T-cell (primary cell): ENCODE measurements around the gene ASB1. TPM values are rescaled to one million over a fixed set of nuclear protein-coding genes. Genes with fewer than 3 reads are reported as not detected.
A peak's percentile ranks its signal among the peaks of the same experiment; 100 is the strongest.

ENCODE experiments used
- ATAC-seq, 4 experiments: fragments of 200-7000 bp in 3 of 4; fragments of 150-1000 bp in 1 of 4; cut with Tn5 transposase; replicated peaks in 1 of 4; 1 replicate in 3 of 4; 2 replicates in 1 of 4; pipeline ENCODE4 v1.10.0; 2021; ENCODE audit warnings: moderate library complexity in 3 of 4, mild to moderate bottlenecking in 2 of 4, moderate number of reproducible peaks in 1 of 4
- CTCF ChIA-PET, 2 donors: fragments of 300-600 bp; sonication (Branson Sonifier 250); formaldehyde crosslinking; loops; one replicate each; lab custom pipeline; 2022; ENCODE audit warnings: antibody characterized with exemption in 2 of 2; lab: Charles Lee
- POLR2A ChIA-PET, 2 donors: fragments of 300-600 bp; sonication (Branson Sonifier 250); formaldehyde crosslinking; loops; one replicate each; lab custom pipeline; 2022; ENCODE audit warnings: antibody characterized with exemption in 2 of 2; lab: Charles Lee
- DNase-seq, 35 experiments: peaks; one replicate each; pipeline versions ENCODE4 v3.0.0 to v3.0.0-alpha.2; 2013 to 2023
- H3K27ac ChIP-seq: one replicate; pipeline ENCODE4 v1.5.1; 2013; ENCODE audit warnings: low read length
- H3K27me3 ChIP-seq, 2 experiments: replicated peaks in 1 of 2; 1 replicate in 1 of 2; 2 replicates in 1 of 2; pipeline versions ENCODE4 v1.6.1 to v1.7.0; 2013; ENCODE audit warnings: low read length in 1 of 2, mixed read lengths in 1 of 2; ENCODE audit not compliant: control insufficient read depth in 2 of 2, insufficient read depth in 2 of 2; ENCODE audit errors: extremely low read depth in 1 of 2
- H3K36me3 ChIP-seq, 2 donors: 1 replicate in 1 of 2; 2 replicates in 1 of 2; pipeline versions ENCODE4 v1.6.1 to v1.7.0; 2013; ENCODE audit warnings: low read length in 1 of 2; ENCODE audit not compliant: control insufficient read depth in 2 of 2, insufficient read depth in 1 of 2; ENCODE audit errors: extremely low read depth in 1 of 2
- H3K4me1 ChIP-seq, 2 experiments: 1 replicate in 1 of 2; 2 replicates in 1 of 2; pipeline versions ENCODE4 v1.6.1 to v1.7.0; 2013; ENCODE audit warnings: low read length in 2 of 2, mixed read lengths in 1 of 2; ENCODE audit not compliant: insufficient read depth in 2 of 2, control insufficient read depth in 1 of 2; ENCODE audit errors: extremely low read depth in 1 of 2
- H3K4me3 ChIP-seq, 2 donors: 1 replicate in 1 of 2; 2 replicates in 1 of 2; pipeline versions ENCODE4 v1.5.1 to v1.7.0; 2013; ENCODE audit warnings: mild to moderate bottlenecking in 2 of 2, low read length in 1 of 2, moderate library complexity in 1 of 2; ENCODE audit not compliant: control insufficient read depth in 1 of 2; ENCODE audit errors: extremely low read depth in 1 of 2
- H3K9me3 ChIP-seq: 2 replicates; pipeline ENCODE4 v1.7.0; 2013
- H3K27ac Mint-ChIP-seq, 2 donors: one replicate each; pipeline ENCODE4 v1.8.0; 2020 to 2021; ENCODE audit warnings: mild to moderate bottlenecking in 2 of 2, mixed read lengths in 2 of 2
- H3K27me3 Mint-ChIP-seq, 2 donors: one replicate each; pipeline ENCODE4 v1.8.0; 2021 to 2022; ENCODE audit warnings: mixed read lengths in 2 of 2
- H3K36me3 Mint-ChIP-seq: one replicate; pipeline ENCODE4 v1.8.0; 2021; ENCODE audit warnings: mixed read lengths
- H3K4me1 Mint-ChIP-seq, 3 donors: one replicate each; pipeline ENCODE4 v1.8.0; 2020 to 2022; ENCODE audit warnings: mixed read lengths in 3 of 3, mild to moderate bottlenecking in 1 of 3
- H3K4me3 Mint-ChIP-seq, 3 donors: one replicate each; pipeline ENCODE4 v1.8.0; 2020 to 2022; ENCODE audit warnings: mild to moderate bottlenecking in 3 of 3, mixed read lengths in 3 of 3, moderate library complexity in 3 of 3
- H3K9me3 Mint-ChIP-seq, 3 donors: one replicate each; pipeline ENCODE4 v1.8.0; 2020 to 2022; ENCODE audit warnings: mixed read lengths in 3 of 3
- WGBS: methylation state at CpG from one replicate; pipeline ENCODE4 v1.1.5; 2013; ENCODE audit warnings: missing lambda C conversion rate; ENCODE audit not compliant: insufficient coverage; 5-methylcytosine and 5-hydroxymethylcytosine counted together
- total RNA-seq, 35 experiments: library from RNA in 6 of 35; stranded (reverse) in 6 of 35; fragments of 120-200 nt in 1 of 35; gene quantifications; one replicate each; pipeline versions ENCODE4 v1.2.1 to v1.2.4 and lab custom pipeline; 2013 to 2026

Gene ASB1
- total RNA-seq, 5 donors from 2014 or later (not counting 1 experiment from before 2014, with no cell fraction given), result 28.6 to 44.1 (median 42.3) TPM

DNA sequence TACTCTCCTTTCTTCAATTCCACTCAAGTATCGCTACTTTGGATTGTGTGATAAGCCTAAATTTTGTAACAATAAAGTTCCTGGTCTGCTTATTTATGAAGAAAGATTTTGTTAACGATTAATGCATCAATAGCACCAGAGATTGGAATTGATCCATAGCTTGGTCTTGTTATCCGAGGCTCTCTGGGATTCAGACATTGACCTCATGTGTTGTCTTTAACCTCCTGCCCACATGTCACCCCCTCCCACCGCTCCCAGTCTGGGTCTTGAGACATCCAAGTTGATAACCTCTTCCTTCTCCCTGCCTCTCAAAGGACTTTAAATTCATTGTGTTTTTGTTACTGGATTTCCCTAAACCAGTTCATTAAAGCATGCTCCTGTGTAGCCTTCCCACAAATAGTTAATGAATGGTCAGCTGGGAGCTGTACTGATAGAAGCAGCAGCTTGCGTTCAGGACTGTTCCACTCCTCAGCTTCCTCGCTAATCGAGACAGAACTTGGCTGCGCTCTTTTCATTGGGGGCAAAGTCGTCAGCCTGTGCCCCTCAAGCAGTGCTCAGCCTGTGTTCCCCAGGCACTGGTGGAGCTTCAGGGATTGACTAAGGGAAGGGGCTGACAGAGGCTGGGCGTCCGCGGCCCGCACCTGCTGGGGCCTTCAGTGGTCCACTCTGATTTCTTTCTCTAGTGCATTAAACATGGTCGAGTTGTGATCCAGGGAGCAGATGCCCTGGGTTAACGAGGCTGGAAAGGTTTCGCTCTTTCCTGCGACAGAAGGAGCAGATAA, 18.9 kb downstream of the ASB1 start:
- no peak overlapping the region for H3K4me3 ChIP-seq
- DNase-seq, result no peak
- H3K4me1 Mint-ChIP-seq, result peaks cover 20 to 29% (median 25%) of the 10 kb centered on the region in 3 donors
- H3K9me3 ChIP-seq, result no peaks in the 10 kb centered on the region
- WGBS, result 100% methylated on average over 7 of the region's 17 CpGs
- H3K27ac Mint-ChIP-seq, result no peak overlapping the region
- no peak overlapping the region for H3K27ac ChIP-seq
- H3K9me3 Mint-ChIP-seq, result no peaks in the 10 kb centered on the region
- ChIA-PET CTCF (no interaction called here), POLR2A (no interaction called here)
- peaks cover 61% of the 10 kb centered on the region for H3K36me3 Mint-ChIP-seq
- peaks cover 16 to 69% of the 10 kb centered on the region in 2 donors for H3K36me3 ChIP-seq
- no peaks in the 10 kb centered on the region for H3K27me3 ChIP-seq
- ATAC-seq, result no peak
- peaks cover 0 to 2% of the 10 kb centered on the region in 2 experiments for H3K4me1 ChIP-seq
- H3K4me3 Mint-ChIP-seq, result no peak overlapping the region
- H3K27me3 Mint-ChIP-seq, result no peaks in the 10 kb centered on the region

DNA sequence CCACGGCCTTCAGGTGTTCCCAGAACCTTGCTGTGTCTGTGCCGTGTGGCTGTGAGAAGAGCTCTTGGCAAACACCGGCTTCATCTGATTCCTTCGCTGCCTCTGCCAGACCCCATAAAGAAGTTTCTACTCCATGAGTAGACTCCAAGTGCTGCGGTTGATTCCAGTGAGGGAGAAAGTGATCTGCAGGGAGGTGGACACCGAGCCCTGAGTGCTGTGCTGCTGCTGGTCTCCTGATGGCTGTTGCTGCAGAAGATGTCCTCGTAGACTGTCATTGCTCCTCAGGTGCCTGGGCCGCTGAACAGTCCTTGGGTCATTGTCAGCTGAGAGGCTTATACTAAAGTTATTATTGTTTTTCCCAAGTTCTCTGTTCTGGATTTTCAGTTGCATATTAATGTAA, 19.6 kb downstream of the ASB1 start:
- Histone ChIP-seq H3K4me3 (no peak overlapping the region), H3K4me1 (no peaks in the 10 kb centered on the region), H3K27ac (no peak overlapping the region), H3K36me3 (peaks cover 16 to 76% of the 10 kb centered on the region in 2 donors), H3K27me3 (no peaks in the 10 kb centered on the region), H3K9me3 (no peaks in the 10 kb centered on the region)
- Mint-ChIP-seq H3K27ac (no peak overlapping the region), H3K9me3 (no peaks in the 10 kb centered on the region), H3K36me3 (peaks cover 64% of the 10 kb centered on the region), H3K27me3 (no peaks in the 10 kb centered on the region), H3K4me1 (peaks cover 13 to 26% (median 17%) of the 10 kb centered on the region in 3 donors), H3K4me3 (no peak overlapping the region)
- 100% methylated on average over 4 of the region's 8 CpGs for WGBS
- CTCF ChIA-PET, result no interaction called here
- POLR2A ChIA-PET, result no interaction called here
- ATAC-seq, result no peak
- DNase-seq, result no peak

DNA sequence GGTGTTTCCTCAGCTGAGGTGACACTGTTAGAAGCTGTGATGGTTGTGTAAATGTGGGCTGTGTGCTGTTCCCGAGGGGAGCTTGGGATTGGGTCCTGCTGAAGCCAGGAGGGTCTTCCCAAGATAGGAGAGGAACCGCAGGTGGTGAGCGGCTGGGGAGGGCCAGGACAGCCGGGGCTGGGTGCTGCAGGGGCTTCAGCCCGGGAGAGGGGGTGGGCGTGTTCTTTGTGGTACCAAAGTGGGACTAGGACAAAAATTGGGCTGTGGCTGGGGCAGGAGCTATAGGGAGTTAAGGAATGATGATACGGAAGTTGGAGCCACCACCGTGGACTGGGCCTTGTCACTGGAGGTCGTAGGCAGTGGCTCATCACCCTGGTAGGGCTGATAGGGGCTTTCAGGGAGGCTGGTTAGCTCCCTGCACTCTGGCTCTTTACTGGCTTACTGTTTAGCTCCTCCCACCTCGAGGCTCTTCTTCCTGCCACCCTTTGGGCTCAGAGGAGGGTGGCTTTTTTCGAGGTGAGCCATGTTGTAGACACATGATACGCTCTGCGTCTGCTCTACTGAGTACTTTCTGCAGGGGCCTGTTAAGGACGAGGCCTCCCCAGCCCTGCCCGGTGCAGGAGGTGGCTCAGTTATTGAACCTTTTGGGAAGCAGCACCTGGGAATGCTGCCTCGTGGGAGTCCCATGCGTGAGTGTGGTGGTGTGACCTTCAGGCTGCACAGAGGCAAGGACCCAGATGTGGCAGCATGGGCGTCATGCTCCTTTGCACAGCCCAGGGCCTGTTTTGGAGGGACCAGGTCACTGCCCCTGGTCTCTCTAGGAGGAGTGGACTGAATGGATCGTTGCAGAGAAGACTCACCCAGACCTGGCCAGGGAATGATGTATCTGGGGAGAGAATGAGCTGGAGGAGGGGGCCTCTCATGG, 21.6 kb downstream of the ASB1 start:
- Mint-ChIP-seq H3K27me3 (no peaks in the 10 kb centered on the region), H3K9me3 (no peaks in the 10 kb centered on the region), H3K4me3 (no peak overlapping the region), H3K4me1 (peaks cover 0 to 8% (median 2%) of the 10 kb centered on the region in 3 donors), H3K36me3 (peaks cover 72% of the 10 kb centered on the region), H3K27ac (peak overlapping the region in 1 of 2 donors; percentile 23)
- WGBS, result 95% methylated on average over 14 of the region's 19 CpGs
- H3K27ac ChIP-seq, result no peak overlapping the region
- no peak for ATAC-seq
- no peaks in the 10 kb centered on the region for H3K27me3 ChIP-seq
- ChIA-PET CTCF (no interaction called here), POLR2A (no interaction called here)
- no peak for DNase-seq
- H3K4me1 ChIP-seq, result no peaks in the 10 kb centered on the region
- H3K9me3 ChIP-seq, result no peaks in the 10 kb centered on the region
- peaks cover 20 to 91% of the 10 kb centered on the region in 2 donors for H3K36me3 ChIP-seq
- H3K4me3 ChIP-seq, result no peak overlapping the region

DNA sequence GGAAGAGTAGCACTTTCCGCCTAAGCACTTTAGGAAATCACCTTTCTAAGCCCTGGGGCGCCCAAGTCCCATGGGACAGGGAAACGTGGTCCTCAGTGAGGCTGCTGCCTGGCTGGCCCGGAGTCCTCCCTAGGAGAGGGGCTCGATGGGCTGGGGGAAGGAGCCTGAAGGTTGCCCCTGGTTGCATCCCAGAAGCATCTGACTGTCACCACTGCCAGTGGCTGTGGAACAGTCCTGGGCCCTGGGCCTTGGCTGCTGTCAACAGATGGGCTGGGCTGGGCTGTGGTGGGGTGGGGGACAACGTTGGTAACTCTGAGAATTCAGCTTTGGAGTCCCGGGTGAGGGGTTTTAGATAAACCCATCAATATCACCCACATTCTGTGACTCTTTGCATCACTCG, 22.5 kb downstream of the ASB1 start:
- Mint-ChIP-seq H3K27ac (no peak overlapping the region), H3K4me3 (no peak overlapping the region)

GRCh38 chr2:238449909-238450417, 23.2 kb downstream of the ASB1 start:
- POLR2A ChIA-PET, result no interaction called here

More for the DNA sequence above, 22.5 kb downstream of the ASB1 start:
- H3K4me1 Mint-ChIP-seq, result peaks cover 0 to 8% (median 0%) of the 10 kb centered on the region in 3 donors
- DNase-seq (no peak), ATAC-seq (no peak)
- no peaks in the 10 kb centered on the region for H3K9me3 ChIP-seq
- no peaks in the 10 kb centered on the region for H3K27me3 ChIP-seq
- H3K36me3 Mint-ChIP-seq, result peaks cover 67% of the 10 kb centered on the region
- H3K27ac ChIP-seq, result no peak overlapping the region
- H3K27me3 Mint-ChIP-seq, result no peaks in the 10 kb centered on the region
- peaks cover 20 to 83% of the 10 kb centered on the region in 2 donors for H3K36me3 ChIP-seq
- no peak overlapping the region for H3K4me3 ChIP-seq
- POLR2A ChIA-PET, result no interaction called here
- CTCF ChIA-PET, result no interaction called here
- H3K4me1 ChIP-seq, result no peaks in the 10 kb centered on the region
- 98% methylated on average over 4 of the region's 8 CpGs for WGBS
- peaks cover 0 to 2% (median under 1%) of the 10 kb centered on the region in 3 donors for H3K9me3 Mint-ChIP-seq

DNA sequence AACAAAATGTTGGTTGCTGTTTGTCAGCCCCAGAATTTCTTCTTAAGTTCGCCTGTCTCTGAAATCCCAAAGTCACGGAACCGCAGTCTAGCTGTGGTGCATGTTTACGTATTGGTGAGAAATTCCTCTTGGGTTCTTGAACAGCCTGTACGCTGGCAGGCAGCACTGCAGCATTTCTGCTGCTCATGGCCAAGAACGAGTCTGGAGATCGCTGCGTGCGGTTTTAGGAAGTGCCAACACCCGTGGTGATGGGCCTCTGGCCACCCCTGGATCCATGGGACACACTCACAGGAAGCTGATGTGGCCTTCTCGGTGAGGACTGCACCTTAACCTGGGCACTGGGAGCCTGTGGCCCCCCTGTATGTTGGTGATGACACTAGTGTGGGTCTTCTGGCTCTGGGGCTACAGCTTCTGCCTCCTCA, 23.7 kb downstream of the ASB1 start:
- H3K27me3 Mint-ChIP-seq, result no peaks in the 10 kb centered on the region
- Histone ChIP-seq H3K27ac (no peak overlapping the region), H3K4me3 (no peak overlapping the region), H3K9me3 (no peaks in the 10 kb centered on the region), H3K36me3 (peaks cover 20 to 71% of the 10 kb centered on the region in 2 donors), H3K4me1 (no peaks in the 10 kb centered on the region), H3K27me3 (no peaks in the 10 kb centered on the region)
- peaks cover 57% of the 10 kb centered on the region for H3K36me3 Mint-ChIP-seq
- POLR2A ChIA-PET, result no interaction called here
- CTCF ChIA-PET, result no interaction called here
- H3K4me1 Mint-ChIP-seq, result peaks cover 0 to 8% (median 0%) of the 10 kb centered on the region in 3 donors
- H3K9me3 Mint-ChIP-seq, result peaks cover 0 to 4% (median 2%) of the 10 kb centered on the region in 3 donors
- H3K27ac Mint-ChIP-seq, result no peak overlapping the region
- ATAC-seq, result no peak
- DNase-seq, result no peak
- H3K4me3 Mint-ChIP-seq, result no peak overlapping the region
- WGBS, result 94% methylated on average over 11 of the region's 11 CpGs

More at GRCh38 chr2:238449909-238450417, 23.2 kb downstream of the ASB1 start:
- Histone ChIP-seq H3K36me3 (peaks cover 20 to 75% of the 10 kb centered on the region in 2 donors), H3K27ac (no peak overlapping the region), H3K4me1 (no peaks in the 10 kb centered on the region), H3K27me3 (no peaks in the 10 kb centered on the region), H3K9me3 (no peaks in the 10 kb centered on the region), H3K4me3 (no peak overlapping the region)
- CTCF ChIA-PET, result no interaction called here
- 100% methylated on average over 4 of the region's 9 CpGs for WGBS
- Mint-ChIP-seq H3K9me3 (peaks cover 0 to 4% (median 2%) of the 10 kb centered on the region in 3 donors), H3K4me3 (no peak overlapping the region), H3K27me3 (no peaks in the 10 kb centered on the region), H3K36me3 (peaks cover 61% of the 10 kb centered on the region), H3K4me1 (peaks cover 0 to 8% (median 0%) of the 10 kb centered on the region in 3 donors), H3K27ac (no peak overlapping the region)
- ATAC-seq (no peak), DNase-seq (no peak)
